Pons (tissue), 1 donor: ENCODE results near the gene MYO1C.

Experiments used
- DNase-seq: peaks from one replicate; pipeline ENCODE4 v3.0.0-alpha.2; 2016; ENCODE audit warnings: low spot score

The MYO1C gene

DNA sequence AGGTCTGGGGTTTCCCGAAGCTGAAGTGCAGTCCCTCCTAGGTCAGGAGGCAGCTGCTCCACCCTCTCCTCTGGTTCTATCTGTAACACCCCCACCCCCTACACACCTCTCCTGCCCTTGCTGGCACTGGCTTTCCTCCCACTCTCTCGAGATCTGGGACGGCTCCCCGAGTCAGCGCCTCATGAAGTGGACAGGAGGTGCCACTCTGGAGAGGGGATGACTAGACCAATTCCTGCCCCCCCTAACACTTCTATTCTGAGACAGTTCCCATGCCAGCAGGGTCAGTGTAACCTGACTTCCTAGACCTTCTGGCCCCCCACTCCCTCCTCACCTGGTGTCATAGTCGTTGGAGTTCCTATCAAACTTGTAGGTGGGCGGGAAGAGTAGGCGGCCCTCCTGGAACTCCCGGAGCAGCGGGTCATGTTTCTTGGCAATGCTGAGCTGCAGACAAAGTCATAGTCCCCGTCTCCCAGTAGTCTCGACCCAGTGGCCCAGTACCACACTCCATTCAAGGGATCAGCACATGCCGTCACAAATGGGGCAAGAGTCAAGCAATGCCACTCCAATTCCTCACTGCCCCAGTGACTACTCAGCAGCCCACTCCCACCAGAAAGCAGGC lies 14.3 kb upstream of the MYO1C start:
- DNase-seq, result no peak

GRCh38 chr17:1505586-1505985 lies 13.1 kb upstream of the MYO1C start:
- no peak for DNase-seq

DNA sequence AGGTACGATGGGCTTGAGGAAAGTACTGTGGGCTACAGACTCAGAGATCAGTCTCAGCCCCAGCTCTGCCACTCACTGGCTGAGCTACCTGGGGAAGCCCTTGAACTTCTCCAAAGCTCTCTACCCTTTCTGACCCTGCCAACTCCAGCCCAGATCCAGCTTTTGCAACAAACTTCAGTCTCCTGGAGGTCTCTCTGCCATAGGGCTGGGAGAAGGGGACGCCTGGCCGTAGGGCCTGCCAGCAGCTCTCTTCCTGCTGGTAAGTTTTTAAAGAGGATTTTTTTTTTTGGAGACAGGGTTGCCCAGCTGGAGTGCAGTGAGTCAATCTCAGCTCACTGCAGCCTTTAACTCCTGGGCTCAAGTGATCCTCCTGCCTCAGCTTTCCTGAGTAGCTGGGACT lies 12.4 kb upstream of the MYO1C start:
- DNase-seq, result no peak

- no peak for DNase-seq
Observed at GRCh38 chr17:1503699-1504098, 11.2 kb upstream of the MYO1C start.

- no peak for DNase-seq
Observed at GRCh38 chr17:1498869-1499268, 6.4 kb upstream of the MYO1C start.

- no peak for DNase-seq
Observed at GRCh38 chr17:1498233-1498632, 5.7 kb upstream of the MYO1C start.

GRCh38 chr17:1497831-1498230 lies 5.3 kb upstream of the MYO1C start:
- DNase-seq, result no peak

DNA sequence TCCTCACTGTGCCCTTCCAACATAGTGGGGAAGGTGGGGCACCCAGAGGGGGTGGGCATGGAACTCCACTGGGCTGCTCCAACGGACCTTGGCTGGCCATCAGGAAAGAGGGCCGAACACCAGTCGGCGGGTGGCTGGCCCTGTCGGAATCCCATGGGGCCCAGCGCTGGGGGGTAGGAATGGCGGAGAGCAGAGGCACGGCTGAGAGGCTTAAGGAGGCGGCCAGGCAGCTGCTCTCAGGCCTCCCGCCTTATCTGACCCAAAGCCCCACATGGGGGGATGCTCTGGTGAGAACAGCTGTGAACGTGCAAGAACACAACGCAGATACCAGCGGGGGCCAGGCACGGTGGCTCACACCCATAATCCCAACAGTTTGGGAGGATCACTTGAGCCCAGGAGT lies 4.4 kb upstream of the MYO1C start:
- no peak for DNase-seq

DNA sequence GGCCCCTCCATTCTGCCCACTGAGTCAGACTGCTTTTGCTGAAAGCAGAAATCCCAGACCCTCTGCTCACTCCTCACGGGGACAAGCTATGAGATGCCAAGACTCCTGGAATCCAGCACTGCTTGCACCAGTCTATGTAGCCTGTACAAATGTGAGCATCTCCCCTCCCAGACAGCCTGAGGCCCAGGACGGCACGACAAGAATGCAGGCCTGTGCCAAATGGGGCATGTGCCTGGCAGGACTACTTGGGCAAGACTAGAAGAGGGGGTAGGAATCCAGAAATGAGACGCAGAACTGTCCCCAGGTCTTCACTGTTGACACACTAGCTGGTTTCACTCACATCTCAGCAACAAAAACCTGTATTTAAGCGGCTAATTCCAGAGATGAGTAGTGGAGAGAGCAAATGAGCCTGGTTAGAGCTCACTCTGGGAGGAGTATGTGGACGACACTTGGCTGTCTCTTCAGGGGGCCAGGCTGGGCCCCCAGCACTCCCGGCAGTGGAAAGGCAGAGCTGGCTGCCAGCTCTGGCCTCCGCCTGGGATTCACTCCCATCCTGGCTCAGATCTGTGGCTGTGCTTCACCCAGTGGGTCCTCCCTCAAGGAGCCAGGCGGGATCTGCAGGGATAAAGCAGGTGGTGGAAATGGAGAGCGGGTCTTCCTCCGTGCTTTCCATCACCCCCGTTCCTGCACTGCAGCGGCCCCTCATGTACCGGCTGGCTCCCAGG lies 2.9 kb upstream of the MYO1C start:
- DNase-seq, result no peak

GRCh38 chr17:1494736-1495253 lies 2.3 kb upstream of the MYO1C start:
- no peak for DNase-seq

- DNase-seq, result no peak
Observed at GRCh38 chr17:1494203-1494602, 1.7 kb upstream of the MYO1C start.

DNA sequence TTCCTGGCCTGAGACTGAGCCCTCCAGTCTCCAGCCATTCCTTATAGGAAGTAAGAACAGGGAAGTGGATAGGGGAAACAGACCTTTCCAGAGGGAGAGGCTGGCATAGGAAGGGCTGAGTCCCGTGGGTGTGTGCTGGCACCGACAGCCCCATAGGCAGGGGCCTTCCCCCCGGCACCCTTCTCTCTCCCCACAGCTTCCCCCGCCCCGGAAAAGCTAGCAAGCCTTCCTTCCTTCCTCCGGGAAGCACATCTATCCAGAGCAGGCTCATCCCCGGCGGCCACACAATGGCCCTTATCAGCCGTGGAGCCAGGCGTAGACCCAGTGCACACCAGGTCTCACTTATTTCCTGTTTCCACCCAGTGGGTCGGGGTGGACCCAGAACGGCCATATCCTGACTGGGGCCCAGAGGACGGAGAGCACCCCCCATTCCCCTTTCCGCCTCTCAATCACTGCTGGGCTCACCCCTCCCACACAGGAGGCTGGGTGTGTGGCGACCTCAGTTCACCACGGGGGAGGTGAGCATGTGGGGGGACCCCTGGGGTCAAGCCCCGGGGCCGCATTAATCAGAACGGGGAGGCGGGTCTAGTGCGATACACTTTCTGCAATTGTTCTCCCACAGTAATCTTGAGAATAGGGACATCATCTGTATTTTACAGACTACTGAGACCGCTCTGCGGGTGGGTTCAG lies 950 bp upstream of the MYO1C start:
- DNase-seq, result no peak

- DNase-seq, result no peak
Observed at GRCh38 chr17:1491443-1492248, 840 bp downstream of the MYO1C start.

DNA sequence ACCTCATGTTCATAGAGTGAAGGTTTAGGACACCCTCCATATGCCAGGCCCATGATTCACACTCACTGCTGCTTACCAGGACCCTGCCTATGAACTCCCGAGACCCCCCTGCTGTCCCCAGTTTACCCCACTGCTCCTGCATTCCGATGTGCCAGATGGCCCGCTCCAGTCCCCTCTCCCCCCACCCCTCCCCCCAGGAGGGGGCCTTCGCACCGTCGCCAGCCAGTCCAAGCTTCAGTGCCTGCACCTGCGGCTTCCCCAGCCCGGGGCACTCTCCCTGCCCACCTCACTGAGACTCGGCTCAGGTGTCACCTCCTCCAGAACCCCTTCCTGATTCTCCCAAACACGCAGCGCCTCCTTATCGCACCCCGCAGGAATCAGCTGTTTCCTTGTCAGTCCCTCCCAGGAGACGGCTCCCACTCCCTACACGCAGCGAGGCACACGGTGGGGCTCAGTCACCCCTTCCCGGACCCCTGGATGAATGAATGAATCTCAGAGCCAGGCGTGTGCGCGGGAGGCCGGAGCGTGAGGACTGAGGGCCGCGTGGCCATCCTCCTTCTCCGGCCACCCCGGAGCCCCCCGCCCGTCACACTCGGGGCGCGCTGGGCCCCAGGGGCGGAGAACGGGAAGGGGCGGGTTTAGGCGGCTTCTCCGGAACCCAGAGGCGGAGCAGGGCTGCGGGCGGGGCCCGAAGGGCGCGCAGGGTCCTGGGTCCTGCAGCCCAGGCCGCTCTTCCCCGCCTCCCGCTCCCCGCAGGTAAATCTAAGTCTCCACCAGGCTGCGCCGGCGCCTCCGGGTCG lies 1.6 kb downstream of the MYO1C start:
- DNase-seq, result no peak

DNA sequence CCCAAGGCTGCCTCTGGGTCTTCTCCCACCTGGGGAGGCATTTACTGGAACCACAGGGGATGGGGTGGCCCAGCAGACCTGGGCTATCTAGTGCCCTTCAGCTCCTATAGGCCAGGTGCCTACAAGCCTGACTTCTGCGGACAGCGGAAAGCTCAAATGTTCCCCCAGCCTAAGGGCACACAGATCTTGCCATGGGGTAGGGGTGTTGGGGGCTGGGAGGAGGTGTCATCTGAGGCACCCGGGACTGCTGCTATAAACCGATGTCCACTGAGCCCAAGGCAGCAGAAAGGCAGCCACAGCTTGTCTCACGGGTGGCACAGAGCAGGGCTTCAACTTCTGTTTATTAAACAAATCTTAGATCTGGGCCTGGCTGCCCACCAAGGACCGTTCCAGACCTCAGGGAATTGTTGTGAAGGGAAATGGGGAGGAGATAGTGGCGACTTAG lies 3.6 kb downstream of the MYO1C start:
- no peak for DNase-seq

GRCh38 chr17:1487939-1488825 lies 4.3 kb downstream of the MYO1C start:
- peak; percentile 53 for DNase-seq

- DNase-seq, result no peak
Observed at GRCh38 chr17:1486802-1487695, 5.4 kb downstream of the MYO1C start.

DNA sequence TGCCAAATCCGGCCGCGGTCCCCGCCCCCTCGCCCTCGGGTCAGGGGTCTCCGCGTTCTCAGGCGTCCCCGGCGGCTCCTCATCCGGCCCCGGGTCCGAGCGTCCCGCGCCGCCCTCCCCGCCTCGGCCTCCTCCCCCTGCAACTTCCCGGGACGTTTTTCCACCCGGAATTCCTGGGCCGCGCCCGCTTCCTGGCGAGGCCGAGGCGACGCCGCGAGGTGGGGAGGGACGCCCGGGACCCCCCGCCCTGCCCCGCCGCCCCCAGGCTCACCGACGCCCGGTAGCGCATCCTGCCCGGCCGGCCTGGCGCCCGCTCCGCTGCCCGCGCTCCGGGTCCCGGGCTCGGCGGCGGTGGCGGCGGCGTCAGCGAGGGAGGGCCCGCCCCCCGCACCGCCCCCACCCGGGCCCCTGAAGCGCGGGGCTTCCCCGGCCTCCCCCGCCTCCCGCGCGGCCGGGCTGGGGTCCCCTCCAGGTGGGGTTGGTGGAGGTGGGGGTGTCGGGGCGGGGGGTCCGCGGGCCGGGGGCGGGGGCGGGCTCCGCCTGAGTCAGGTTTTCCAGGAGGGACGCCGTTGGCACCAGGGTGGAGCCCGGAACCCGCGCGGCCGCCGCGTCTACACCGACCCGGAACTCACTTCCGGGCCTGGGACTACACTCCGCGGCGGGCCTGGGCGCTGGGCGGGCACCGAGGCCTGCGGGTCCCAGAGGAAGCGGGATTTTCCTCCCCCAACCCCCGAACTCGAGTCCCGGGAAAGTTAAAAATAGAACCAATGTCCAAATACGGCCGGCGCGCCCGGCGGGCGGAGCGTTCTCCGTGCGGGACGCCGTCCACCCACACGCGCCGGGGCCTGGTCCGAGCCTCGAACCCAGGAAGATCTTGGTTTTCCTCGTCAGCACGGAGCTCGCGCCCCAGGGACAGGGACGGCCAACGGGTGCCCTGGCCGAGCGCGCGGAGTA lies 6.8 kb downstream of the MYO1C start:
- no peak for DNase-seq
